DND-41 (cell line): ENCODE data around the gene CFHR4.
A peak's percentile ranks its signal among the peaks of the same experiment; 100 is the strongest.
"Not testable (repeated sequence)": the region's sequence is repeated elsewhere in the genome, so short reads cannot be mapped to it uniquely, and the experiment has no call there.

Source experiments
- ATAC-seq: fragments of 200-7000 bp; cut with Tn5 transposase; 3 replicates; pipeline ENCODE4 v1.9.1; 2021; ENCODE audit warnings: low read depth; ENCODE audit not compliant: insufficient read depth
- DNase-seq: peaks from one replicate; pipeline ENCODE4 v3.0.0-alpha.2; 2020
- H2AFZ ChIP-seq: 2 replicates; pipeline ENCODE4 v1.6.0; 2012; ENCODE audit warnings: low read depth, low read length
- H3K27ac ChIP-seq: 2 replicates; pipeline ENCODE4 v1.5.1; 2012; ENCODE audit warnings: low read length, inconsistent platforms
- H3K27me3 ChIP-seq: fragments of 200-600 bp; sonication (generic); 2 replicates; pipeline ENCODE4 v1.6.0; 2012; ENCODE audit warnings: low read length, mild to moderate bottlenecking, inconsistent platforms; ENCODE audit not compliant: insufficient read depth, poor library complexity
- H3K36me3 ChIP-seq: 2 replicates; pipeline ENCODE4 v1.5.1; 2012; ENCODE audit warnings: low read length, inconsistent platforms; ENCODE audit not compliant: insufficient read depth
- H3K4me1 ChIP-seq: 2 replicates; pipeline ENCODE4 v1.5.1; 2012; ENCODE audit warnings: mild to moderate bottlenecking, low read length; ENCODE audit not compliant: insufficient read depth
- H3K4me2 ChIP-seq: 2 replicates; pipeline ENCODE4 v1.6.0; 2012; ENCODE audit warnings: mild to moderate bottlenecking, moderate library complexity, low read length, inconsistent platforms; ENCODE audit not compliant: insufficient read depth
- H3K4me3 ChIP-seq, 2 experiments: fragments of 200-600 bp in 1 of 2; shearing (Covaris generic) in 1 of 2; 2 replicates each; pipeline ENCODE4 v1.5.1; 2012 to 2016; ENCODE audit warnings: inconsistent platforms in 2 of 2, low read length in 2 of 2, mild to moderate bottlenecking in 2 of 2, low read depth in 1 of 2, moderate library complexity in 1 of 2
- H3K79me2 ChIP-seq: 2 replicates; pipeline ENCODE4 v1.6.0; 2012; ENCODE audit warnings: low read length, inconsistent platforms; ENCODE audit not compliant: insufficient read depth
- H3K9ac ChIP-seq: 2 replicates; pipeline ENCODE4 v1.6.0; 2012; ENCODE audit warnings: low read depth, mild to moderate bottlenecking, inconsistent platforms, low read length, moderate library complexity
- H3K9me3 ChIP-seq: 2 replicates; pipeline ENCODE4 v1.5.1; 2012; ENCODE audit warnings: low read length, moderate library complexity, mild to moderate bottlenecking, inconsistent platforms; ENCODE audit not compliant: insufficient read depth, severe bottlenecking
- H4K20me1 ChIP-seq: 2 replicates; pipeline ENCODE4 v1.6.0; 2012; ENCODE audit warnings: low read length; ENCODE audit not compliant: insufficient read depth
- CTCF ChIP-seq: IDR thresholded peaks from 2 replicates; pipeline ENCODE4 v1.5.1; 2012; ENCODE audit warnings: borderline replicate concordance, low read length, moderate library complexity, mild to moderate bottlenecking; ENCODE audit not compliant: poor library complexity, severe bottlenecking; ENCODE audit errors: extremely low read depth
- EZH2 ChIP-seq: IDR thresholded peaks from 3 replicates; pipeline ENCODE4 v1.6.1; 2012; ENCODE audit warnings: borderline replicate concordance, low read depth, mild to moderate bottlenecking, moderate library complexity, low read length, inconsistent platforms; ENCODE audit not compliant: severe bottlenecking

The CFHR4 gene

DNA sequence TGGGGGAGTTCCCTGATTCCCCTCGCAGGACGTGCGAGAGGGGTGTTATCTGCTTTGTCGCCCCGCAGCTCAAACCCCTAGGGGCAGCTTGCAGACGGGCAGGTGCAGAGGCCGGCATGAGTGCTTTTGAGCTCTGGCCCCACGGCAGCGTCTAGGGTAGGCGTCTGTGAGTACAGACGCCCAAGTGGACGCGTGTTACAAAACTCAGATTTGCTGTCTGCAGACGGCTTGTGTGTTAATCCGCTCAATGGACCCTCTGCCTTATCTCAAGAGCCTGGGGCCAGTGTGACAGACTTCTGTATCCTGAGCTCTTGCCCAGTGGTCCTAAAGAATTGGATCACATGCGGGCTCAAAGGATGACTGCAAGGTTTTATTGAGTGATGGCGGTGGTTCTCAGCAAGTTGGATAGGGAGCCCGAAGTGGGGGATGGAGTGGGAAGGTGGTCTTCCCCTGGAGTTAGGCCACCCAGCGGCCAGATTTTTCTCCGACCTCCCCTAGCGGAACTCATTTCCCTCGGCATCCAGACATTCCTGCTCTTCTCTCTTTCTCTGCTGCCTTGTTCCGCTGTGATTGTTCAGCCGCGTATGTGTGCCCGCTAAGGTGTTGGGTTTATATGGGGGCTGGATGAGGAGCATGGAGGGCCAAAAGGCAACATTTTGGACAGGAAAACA is 9.4 kb downstream of the CFHR4 start:
- DNase-seq (no peak), ATAC-seq (no peak)
- H3K27me3 ChIP-seq, result no peaks in the 10 kb centered on the region
- H3K9ac ChIP-seq, result no peak overlapping the region
- TF ChIP-seq EZH2 (no peak), CTCF (no peak)
- no peaks in the 10 kb centered on the region for H3K79me2 ChIP-seq
- no peak overlapping the region for H3K27ac ChIP-seq
- no peak overlapping the region for H3K4me2 ChIP-seq
- no peaks in the 10 kb centered on the region for H3K9me3 ChIP-seq
- no peaks in the 10 kb centered on the region for H3K4me1 ChIP-seq
- no peak overlapping the region for H2AFZ ChIP-seq
- H4K20me1 ChIP-seq, result no peaks in the 10 kb centered on the region
- no peaks in the 10 kb centered on the region for H3K36me3 ChIP-seq
- H3K4me3 ChIP-seq, result no peak overlapping the region

DNA sequence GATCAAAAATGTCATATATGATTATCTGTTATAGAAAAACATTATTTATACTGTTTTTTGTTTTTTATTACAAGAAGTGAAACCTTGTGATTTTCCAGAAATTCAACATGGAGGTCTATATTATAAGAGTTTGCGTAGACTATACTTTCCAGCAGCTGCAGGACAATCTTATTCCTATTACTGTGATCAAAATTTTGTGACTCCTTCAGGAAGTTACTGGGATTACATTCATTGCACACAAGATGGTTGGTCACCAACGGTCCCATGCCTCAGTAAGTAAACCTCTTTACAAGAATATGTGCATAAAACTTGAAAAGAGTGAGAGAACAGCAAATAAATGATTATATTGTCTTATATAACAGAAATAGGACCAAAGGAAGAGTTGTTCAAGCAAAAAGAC is 14.5 kb downstream of the CFHR4 start:
- TF ChIP-seq CTCF (no peak), EZH2 (no peak)
- no peak for DNase-seq
- Histone ChIP-seq H2AFZ (no peak overlapping the region), H3K79me2 (no peaks in the 10 kb centered on the region), H3K9me3 (no peaks in the 10 kb centered on the region), H3K27me3 (no peaks in the 10 kb centered on the region), H3K4me2 (no peak overlapping the region), H3K9ac (no peak overlapping the region), H3K4me3 (no peak overlapping the region), H3K4me1 (no peaks in the 10 kb centered on the region), H3K36me3 (no peaks in the 10 kb centered on the region), H4K20me1 (no peaks in the 10 kb centered on the region), H3K27ac (no peak overlapping the region)
- ATAC-seq, result 0 out of 3 replicates have a peak, but pooled peaks have one; percentile 37

DNA sequence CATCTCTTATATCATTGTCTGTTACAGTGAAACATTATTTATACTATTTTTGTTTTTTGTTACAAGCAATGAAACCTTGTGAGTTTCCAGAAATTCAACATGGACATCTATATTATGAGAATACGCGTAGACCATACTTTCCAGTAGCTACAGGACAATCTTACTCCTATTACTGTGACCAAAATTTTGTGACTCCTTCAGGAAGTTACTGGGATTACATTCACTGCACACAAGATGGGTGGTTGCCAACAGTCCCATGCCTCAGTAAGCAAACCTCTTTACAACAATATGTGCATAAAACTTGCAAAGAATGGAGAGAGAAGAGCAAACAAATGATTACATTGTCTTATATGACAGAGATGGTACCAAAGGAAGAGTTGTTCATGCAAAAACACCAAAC is 22.4 kb downstream of the CFHR4 start:
- Histone ChIP-seq H4K20me1 (no peaks in the 10 kb centered on the region), H3K79me2 (no peaks in the 10 kb centered on the region), H3K4me3 (no peak overlapping the region), H3K9ac (no peak overlapping the region), H3K27me3 (no peaks in the 10 kb centered on the region), H3K4me2 (no peak overlapping the region), H3K36me3 (no peaks in the 10 kb centered on the region), H3K4me1 (no peaks in the 10 kb centered on the region), H3K9me3 (no peaks in the 10 kb centered on the region), H2AFZ (no peak overlapping the region), H3K27ac (no peak overlapping the region)
- ATAC-seq (no peak), DNase-seq (no peak)
- TF ChIP-seq CTCF (no peak), EZH2 (no peak)

DNA sequence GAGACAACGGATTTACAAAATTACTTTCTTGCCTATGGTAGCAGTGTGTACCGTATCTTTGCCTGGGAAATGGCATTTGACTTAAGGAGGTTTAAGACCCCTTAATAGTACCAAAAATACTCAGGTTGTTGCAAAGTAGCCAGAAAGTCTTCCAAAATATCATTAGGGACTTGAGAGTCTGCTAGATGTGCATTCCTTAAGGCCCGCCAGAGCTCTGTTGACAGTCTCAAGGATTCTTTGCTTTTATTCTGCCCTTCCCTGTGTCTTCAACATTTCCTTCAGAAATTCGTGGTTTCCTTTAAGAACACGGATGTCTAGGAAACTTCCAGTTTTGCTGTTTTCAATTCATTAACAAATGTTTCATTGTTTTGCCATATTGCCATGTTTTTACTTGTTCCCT is 24.4 kb downstream of the CFHR4 start:
- not testable (repeated sequence) for H3K36me3 ChIP-seq, H2AFZ ChIP-seq, ATAC-seq, DNase-seq, H3K9ac ChIP-seq, H3K27ac ChIP-seq, H3K9me3 ChIP-seq, H3K27me3 ChIP-seq, H3K4me2 ChIP-seq, H3K4me3 ChIP-seq, H3K4me1 ChIP-seq, H3K79me2 ChIP-seq, H4K20me1 ChIP-seq

DNA sequence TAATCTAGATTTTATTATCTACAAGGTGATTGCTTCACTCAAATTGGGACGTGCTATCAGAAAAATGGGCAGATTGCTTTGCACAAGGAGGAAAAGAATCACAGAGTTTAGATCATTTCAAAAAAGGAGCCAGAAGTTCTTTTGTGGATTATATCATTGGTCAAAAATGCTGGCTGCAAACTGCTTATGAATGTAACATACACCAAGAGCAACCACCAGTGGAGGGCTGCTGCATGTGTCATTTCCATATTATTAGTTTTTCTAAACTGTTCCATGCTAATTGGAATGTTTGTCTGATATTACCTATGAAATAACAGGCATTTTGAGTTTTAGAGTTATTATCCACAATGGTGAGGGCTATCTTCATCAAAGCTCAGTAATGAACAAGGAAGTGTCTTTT is 39.0 kb downstream of the CFHR4 start:
- not testable (repeated sequence) for H4K20me1 ChIP-seq, H3K27ac ChIP-seq, ATAC-seq, H3K79me2 ChIP-seq, DNase-seq, H3K36me3 ChIP-seq, H2AFZ ChIP-seq, H3K4me2 ChIP-seq, H3K4me1 ChIP-seq, H3K4me3 ChIP-seq, H3K27me3 ChIP-seq, H3K9me3 ChIP-seq, H3K9ac ChIP-seq

- H4K20me1 ChIP-seq, H3K4me1 ChIP-seq, DNase-seq, H3K36me3 ChIP-seq, H2AFZ ChIP-seq, ATAC-seq, H3K9me3 ChIP-seq, H3K27ac ChIP-seq, H3K4me2 ChIP-seq, H3K79me2 ChIP-seq, H3K27me3 ChIP-seq, H3K9ac ChIP-seq, H3K4me3 ChIP-seq: not testable (repeated sequence)
Measured at GRCh38 chr1:196932853-196933252, 45.0 kb downstream of the CFHR4 start.
